SK-N-SH treated with all-trans-retinoic acid at 6 μM for 48 hours (cell line): ENCODE data around the gene VWF.

ENCODE experiments used
- ARNTL ChIP-seq: fragments of 450-650 bp; formaldehyde crosslinking; IDR thresholded peaks from 2 replicates; pipeline ENCODE4 v1.5.0; 2020; ENCODE audit warnings: low read depth, mild to moderate bottlenecking, moderate library complexity, borderline replicate concordance
- ESRRG ChIP-seq: fragments of 250-450 bp; sonication (Bioruptor Pico); IDR thresholded peaks from 2 replicates; pipeline ENCODE4 v1.6.1; 2021; ENCODE audit warnings: mild to moderate bottlenecking

DNA sequence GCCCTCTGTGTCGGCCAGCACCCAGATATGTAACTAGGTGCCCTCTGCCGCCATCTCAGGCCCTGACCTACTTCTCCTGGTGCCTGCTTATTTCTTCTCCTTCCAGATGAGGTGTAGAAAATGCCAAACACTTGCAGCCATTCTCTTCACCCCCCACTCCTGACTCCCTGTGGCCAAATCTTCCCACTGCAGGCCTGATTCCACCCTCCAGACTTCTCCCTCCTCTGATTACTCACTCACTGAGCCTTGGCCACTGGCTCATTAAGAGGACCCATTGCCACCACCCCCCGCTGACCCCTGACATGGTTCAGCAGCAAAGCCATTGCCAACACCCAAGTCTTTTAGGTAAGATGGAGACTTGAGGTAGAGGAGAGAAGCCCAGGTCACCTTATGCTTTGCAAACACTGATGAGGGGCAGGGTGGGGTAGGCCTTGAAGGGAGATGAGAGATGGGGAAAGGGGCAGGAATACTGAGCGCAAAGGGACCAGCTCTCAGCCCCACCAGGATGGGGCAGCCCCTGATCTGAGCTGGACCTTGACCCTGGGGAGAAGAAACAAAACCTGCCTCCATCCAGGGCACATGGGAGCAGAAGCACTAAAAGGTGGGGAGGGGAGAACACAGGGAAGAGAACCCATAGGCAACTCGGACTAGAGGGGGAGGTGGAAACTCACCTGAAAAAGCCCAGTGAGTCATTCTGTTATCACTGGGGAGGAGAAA, 154.3 kb downstream of the VWF start:
- TF ChIP-seq ESRRG (no peak), ARNTL (CRISPR knock-in tag) (no peak)
